AG09319 (cell line): ENCODE measurements around the gene FGGY.

Experiments used
- DNase-seq: peaks from one replicate; pipeline ENCODE4 v3.0.0-alpha.2; 2010; ENCODE audit warnings: low read depth; ENCODE audit errors: extremely low read depth
- TF ChIP-seq, protein P1 (sequence below): IDR thresholded peaks from 2 replicates; pipeline ENCODE4 v1.5.1; 2011; ENCODE audit warnings: low read depth, mild to moderate bottlenecking, inconsistent platforms, low read length, moderate library complexity

FGGY gene

DNA sequence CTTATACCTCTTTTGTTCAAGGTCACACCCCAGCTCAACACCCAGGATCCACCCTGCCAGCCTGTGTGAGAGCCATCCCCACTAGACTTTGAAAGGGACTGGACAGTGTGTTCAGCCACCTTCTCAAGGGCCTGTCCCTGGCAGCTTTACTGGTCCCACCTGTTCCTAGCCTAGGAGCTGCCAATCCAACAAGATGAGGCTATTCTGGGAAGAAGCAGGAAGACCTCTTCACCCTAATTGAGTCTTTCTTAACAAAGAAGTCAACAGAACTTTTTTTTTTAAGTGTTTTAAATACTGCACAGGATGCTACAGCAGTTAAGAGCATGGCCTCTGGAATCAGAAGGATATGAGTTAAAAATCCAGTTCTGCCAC, 422.1 kb downstream of the FGGY start:
- DNase-seq = no peak
- TF ChIP-seq, protein P1, sequence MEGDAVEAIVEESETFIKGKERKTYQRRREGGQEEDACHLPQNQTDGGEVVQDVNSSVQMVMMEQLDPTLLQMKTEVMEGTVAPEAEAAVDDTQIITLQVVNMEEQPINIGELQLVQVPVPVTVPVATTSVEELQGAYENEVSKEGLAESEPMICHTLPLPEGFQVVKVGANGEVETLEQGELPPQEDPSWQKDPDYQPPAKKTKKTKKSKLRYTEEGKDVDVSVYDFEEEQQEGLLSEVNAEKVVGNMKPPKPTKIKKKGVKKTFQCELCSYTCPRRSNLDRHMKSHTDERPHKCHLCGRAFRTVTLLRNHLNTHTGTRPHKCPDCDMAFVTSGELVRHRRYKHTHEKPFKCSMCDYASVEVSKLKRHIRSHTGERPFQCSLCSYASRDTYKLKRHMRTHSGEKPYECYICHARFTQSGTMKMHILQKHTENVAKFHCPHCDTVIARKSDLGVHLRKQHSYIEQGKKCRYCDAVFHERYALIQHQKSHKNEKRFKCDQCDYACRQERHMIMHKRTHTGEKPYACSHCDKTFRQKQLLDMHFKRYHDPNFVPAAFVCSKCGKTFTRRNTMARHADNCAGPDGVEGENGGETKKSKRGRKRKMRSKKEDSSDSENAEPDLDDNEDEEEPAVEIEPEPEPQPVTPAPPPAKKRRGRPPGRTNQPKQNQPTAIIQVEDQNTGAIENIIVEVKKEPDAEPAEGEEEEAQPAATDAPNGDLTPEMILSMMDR = no peak

DNA sequence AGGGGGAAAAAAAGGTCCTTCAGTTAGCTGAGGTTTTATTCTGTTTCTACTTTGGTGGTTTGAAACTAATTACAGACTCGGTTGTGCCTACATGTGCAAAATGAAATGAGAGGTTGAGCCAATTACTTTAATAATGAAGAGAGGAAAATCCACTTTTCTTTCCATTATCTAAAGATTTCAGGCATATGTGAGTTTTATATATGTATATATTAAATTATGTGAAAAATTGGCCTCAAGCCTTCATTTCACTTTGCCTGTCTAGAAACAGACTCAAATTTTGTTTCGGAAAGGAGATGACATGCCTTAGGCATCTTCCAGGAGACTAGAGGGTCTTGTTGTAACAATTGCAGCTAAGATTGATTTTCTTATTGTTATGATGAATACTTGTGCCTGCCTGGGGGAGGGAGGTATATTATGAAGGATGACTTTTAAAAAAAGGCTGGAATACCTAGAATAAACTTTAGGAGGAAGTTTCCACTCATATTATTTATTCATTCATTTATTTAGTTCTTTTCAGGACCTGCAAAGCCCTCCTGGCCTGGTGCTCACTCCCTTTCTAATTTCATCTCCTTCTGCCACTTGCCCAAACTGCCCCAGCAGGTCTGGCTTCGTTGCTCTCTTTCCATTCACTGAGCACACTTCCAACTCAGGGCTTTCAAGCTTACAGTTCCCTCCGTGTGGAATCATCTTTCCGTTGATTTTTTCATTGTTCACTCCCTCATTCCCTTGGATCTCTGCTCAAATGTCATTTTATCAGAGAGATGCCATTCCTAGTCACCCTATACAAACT, 423.6 kb downstream of the FGGY start:
- no peak for DNase-seq
- TF ChIP-seq, protein P1 = no peak

DNA sequence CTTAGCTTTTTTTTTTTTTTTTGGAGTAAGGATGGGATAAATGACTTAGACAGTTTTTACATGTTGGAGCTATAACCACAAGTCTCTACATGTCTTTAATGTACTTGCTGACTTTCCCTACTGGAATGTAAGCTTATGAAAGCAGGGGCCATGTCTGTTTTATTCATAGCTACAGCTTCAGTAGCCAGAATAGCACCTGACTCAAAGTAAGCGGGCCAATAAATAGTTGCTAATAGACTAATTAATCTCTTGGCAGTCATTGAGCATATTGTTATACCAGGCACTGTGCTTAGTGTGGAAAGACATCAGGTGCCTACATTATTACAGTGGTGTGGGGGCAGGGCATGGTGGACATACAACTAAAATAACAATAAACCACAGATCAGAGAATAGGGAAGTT, 433.4 kb downstream of the FGGY start:
- no peak for DNase-seq
- TF ChIP-seq, protein P1 = no peak

DNA sequence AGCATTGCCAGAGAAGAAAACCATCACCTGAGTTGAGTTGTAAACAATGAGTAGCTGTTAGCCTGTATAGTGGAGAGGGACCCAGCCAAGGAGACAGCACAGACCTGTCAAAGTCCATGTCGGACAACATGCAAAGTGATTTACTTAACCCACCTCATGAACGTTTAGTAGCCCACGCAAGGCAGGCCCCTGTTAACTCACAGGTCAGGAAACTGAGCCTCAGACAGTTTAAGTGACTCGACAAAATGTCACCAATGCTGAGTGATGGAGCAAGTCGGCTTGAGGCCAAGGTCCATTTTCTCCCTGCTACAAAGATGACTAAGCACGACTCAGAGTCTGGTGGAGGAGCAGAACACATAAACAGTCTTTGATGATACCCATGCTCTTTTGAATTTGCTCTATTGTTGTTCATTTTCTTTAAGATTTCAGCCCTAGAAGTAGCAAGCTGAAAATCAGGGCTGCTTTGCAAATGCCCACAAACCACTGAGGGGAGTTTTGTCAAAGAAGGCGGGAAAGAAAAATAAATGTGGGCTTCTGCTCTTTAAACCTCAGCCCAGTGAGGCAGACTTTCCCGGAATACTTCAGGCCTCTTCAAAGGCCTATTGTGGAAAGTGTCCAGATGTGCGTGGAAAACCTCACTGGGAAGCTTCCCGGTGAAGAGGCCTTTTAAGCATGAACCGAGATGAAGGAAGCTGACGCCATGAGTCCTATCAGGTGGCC, 434.0 kb downstream of the FGGY start:
- peak; percentile 70 for DNase-seq
- TF ChIP-seq, protein P1 = no peak

DNA sequence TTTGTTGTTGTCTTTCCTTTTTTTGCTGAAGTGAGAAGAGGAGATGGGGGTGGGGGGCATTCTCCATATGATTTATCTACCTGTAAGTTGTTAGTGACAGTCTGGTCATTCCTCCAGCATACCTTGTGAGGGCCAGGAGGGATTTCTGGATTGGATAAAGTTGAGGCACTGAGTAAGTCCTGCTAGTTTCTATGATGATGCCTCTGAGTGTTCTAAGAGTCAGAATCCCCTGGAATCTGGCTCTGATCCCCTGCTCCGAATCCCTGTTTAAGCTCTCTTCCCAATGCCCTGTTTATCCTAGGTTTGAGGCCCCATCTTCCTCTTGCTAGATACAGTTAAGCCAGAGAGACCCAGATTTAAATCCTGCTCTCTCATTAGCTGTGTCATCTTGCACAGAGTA, 434.7 kb downstream of the FGGY start:
- no peak for DNase-seq
- TF ChIP-seq, protein P1 = no peak

DNA sequence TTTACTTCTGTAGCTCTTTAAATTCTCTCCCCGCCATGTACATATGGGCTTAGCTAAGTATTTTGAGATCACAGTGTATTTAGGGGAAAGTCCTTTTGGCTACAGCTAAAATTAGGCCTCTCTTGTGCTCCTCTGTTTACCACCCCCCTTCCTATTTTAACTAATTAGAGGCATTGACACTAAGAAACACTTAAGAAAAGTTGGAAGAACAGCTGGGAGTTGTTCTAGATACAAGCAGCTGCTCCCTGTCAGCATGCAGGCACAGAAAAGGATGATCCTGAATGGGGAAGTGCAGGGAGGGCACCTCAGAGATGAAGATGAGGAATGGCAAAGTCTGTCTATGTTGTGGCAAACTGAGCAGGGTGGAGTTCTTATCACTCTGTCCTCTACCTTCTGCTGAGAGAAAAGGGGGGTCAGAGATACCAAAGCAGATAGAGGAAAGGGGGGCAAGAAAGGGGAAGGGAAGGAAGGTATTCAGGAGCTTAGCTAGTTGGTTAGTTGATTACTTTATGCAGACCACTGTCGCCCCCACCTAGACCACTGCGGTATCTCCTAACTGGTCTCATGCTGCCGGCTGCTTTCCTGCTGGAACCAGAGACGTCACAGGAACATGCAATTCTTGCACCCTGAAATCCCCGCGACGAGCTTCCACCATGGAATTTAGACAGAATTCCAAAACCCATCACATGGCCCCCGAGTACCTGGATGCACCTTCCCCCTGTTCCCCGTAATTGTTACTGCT, 435.5 kb downstream of the FGGY start:
- DNase-seq = no peak
- TF ChIP-seq, protein P1 = no peak
